HG03135 (cell line): ENCODE results near the gene RNF225.
"Not testable (repeated sequence)": the region's sequence is repeated elsewhere in the genome, so short reads cannot be mapped to it uniquely, and the experiment has no call there.

Experiments
- ATAC-seq: cut with Tn5 transposase; IDR thresholded peaks from one replicate; pipeline ENCODE4 v1.9.1; 2021; ENCODE audit warnings: mild to moderate bottlenecking, moderate library complexity; ENCODE audit not compliant: unreplicated experiment

Gene RNF225

DNA sequence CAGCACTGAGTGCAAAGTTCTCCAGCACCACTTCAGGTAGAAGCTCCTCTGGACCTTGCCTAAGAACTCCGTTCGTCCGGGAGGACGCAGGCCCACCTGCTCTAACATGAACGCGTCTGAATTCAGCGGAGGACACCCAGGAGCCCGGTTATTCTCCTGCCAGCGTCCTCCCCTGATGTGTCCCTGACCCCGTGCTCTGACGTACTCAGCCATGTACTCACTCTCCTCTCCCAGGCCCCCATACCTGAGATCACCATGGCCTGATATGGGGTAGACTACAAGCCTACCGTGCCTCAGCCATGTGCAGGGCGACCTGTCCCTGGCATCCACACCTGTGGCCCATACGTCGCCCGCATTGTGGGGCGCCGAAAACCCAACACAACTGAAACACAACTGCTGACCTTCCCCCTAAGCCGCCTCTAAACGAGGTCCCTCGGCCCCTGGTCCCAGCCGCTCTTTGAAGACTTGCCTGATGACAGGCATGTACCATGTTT, 12.2 kb downstream of the RNF225 start:
- ATAC-seq: peak; percentile 2

DNA sequence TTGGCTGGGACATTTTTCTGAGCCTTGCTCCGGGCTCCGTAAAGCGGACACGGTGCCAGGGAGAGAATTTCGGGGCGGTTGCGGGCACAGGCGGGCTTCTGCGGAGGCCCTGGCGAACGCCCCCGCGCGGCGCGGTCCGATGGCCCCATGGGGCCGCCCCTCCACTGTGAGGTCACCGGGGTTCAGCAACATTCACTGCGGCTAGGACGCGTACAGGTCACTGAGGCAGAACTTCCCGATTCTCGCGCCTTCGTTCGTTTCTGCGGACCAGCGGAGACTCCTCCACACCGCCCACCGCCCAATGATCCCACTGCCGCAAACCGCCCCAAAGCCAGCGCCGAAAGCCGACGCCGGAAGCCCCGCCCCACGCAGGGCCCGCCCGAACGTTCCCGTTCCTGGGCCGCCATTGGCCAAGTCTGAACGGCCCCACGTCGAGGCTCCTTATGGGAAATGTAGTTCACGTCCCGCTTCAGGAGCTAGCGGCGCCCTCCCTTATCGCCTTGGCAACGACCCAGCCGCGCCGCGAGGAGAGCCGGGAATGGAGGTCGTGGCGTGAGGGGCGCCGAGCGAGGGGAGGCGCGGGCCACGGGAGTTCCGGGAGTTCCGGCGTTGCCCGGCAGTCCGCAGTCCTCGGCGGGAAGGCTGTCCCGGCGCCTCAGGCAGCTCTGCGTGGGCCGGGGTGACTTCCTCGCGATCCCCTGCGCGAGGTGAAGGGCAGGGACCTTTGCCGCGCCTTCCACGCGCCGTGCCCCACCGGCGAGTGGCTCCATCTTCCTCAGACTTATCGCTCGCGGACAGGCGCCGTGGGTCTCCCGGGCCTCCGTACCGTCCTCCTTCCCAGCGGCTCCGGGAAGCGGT, 12.9 kb downstream of the RNF225 start, which contains the start of gene ZNF584:
ZNF584 (plus strand) TSS at position 498 of the 858 bp plus-strand sequence. CDS start 499 bp downstream, outside the sequence.
- ATAC-seq: peak; percentile 95

DNA sequence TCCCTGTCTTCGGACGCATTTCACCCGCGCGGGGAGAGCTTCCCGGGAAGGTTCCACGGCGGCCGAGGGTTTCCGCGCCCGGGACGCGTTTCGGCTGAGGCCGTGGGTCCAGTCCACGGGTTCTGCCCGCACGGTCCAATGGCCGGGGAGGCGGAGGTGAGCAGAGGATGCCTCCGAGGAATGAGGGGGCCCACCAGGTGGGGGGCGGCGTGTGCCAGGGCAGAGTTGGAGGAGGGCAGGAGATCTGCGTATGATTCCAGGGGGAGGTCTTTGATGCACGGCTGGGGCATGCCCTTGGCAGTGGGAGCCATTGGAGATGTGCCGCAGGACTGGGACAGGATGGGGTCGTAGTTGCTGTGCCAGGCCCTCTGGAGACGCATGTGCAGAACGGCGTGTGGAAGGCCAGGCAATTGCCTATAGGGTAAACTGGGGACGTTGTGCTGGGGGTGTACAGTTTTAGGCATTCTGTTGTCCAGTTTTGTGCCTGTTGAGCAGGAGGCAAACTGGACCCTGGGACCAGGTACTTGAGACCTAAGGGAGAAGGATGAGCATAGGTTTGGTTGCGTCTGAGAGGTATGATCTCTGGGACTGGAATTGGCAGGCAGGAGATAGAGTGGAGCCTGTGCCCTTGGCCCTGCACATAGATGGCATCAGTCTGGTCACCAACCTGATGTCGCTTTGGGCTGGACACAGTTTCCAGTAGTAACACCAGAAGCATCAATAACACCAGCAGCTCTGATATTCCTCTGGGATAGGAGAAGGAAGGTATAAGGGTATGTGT, 13.7 kb downstream of the RNF225 start:
- peak; percentile 7 for ATAC-seq

DNA sequence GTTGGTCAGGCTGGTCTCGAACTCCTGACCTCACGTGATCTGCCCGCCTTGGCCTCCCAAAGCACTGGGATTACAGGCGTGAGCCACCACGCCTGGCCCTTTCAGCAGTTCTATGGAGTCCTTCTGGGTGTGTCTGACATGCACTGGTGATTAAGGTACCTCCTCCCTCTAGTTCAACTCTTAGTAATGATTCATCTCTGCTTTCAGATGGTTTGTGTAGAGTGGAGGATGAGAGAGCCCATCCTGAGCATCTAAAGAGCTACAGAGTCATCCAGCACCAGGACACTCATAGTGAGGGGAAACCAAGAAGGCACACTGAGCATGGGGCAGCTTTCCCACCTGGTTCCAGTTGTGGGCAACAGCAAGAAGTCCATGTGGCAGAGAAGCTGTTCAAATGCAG, 21.1 kb downstream of the RNF225 start:
- ATAC-seq: no peak

DNA sequence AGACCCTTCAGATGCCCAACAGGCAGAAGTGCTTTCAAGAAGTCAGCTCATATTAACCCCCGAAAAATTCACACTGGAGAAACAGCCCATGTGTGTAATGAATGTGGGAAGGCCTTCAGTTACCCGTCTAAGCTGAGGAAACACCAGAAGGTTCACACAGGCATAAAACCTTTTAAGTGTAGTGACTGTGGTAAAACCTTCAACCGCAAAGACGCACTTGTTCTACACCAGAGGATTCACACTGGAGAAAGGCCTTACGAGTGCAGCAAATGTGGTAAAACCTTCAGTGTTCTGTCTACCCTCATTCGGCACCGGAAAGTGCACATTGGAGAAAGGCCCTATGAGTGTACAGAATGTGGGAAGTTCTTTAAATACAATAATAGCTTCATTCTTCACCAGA, 21.6 kb downstream of the RNF225 start:
- ATAC-seq: no peak

DNA sequence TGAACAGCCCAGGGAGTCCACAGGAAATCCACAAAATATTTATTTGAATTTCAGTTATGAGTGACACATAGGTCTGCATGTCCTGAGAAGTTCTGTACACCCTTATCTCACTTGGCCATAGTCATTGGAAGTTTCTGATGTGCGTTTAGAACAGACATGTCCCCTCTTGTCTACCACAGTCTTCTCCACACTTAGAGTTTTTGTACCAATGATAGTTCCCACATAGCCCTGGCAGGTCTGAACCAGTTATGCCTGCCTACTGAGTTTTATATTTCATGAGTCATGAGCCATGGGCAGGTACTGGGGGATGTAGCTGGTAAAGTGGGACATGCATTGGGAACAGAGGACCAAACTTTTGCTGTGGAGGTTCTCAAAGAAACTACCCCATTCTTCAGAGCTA, 33.2 kb downstream of the RNF225 start:
- ATAC-seq: no peak

DNA sequence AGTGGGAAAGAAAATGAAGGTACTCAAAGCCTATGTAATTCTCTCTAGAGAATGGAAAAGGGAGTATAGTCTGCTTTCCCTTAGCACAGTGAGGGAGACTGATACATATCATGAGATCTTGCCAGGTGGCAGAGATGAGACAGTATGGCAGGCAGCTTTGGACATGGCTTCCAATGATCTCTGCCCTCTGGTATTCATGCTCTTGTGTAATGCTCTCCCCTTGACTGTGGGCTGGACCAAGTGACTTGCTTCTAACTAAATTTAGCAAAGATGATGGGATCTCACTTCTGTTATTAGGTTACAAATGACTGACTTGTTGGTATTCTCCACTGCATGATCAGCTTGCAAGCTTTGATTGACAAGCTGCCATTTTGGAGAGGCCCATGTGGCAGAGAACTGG, 34.3 kb downstream of the RNF225 start:
- no peak for ATAC-seq

DNA sequence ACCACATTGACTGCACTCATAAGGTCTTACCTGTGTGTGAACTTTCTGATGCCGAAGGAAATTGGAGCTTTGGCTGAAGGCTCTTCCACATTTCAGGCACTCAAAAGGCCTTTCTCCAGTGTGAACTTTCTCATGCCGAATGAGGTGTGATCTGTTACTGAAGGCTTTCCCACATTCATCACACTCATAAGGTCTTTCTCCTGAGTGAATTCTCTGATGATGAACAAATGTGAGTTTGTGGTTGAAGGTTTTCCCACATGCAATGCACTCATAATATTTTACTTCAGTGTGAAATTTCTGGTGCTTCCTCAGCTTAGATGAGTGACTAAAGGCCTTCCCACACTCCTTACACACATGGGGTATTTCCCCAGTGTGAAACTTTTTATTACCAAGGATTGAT, 38.8 kb downstream of the RNF225 start:
- no peak for ATAC-seq

DNA sequence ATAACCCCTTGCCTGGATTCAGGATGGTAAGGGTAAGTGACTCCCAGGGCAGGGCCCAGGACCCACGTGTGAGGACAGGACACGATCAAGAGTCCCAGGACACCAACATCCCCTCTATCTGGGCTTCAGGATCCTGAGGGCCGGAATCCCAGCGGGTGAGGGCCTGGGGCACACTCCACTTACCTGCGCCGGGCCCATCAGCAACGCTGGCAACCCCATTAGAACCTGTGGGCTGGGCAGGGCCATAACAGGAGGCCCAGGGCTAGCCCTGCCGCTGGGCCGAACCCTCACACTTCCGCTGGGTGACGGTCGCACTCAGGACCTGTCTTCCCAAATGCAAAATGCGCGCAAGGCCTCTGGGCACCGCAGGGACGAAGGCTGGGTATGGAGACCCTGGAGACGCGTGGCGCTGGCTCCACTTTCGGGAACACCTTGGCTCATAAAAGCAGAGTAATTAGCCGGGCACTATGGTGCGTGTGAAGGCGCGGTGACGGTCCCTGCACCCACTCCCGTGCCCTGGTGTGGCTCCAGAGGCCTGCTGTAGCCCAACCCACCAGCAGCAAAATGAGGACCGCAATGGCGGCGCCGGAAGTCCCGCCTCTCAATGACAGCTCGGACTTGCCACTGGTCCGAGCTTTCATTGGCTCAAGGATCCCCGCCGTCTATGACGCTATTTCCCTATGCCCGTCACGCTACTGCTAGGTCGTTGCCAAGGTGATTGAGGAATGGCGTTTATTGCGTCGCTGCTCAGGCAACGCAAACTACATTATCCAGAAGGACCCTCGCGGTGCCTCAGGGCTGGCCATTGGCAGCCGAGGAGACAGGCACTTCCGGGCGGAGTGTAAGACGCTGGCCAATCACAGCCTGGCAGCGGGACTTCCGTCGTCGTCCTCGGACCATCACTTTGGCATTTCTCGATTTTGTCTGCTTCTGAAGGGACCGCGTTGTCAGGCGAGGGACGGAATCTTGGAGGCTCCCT, 44.4 kb downstream of the RNF225 start, which contains the start of gene ZNF132:
ZNF132 (minus strand) TSS at position 578 of the 979 bp plus-strand sequence; CDS start at position 246, 332 bp downstream.
- peak; percentile 94 for ATAC-seq

DNA sequence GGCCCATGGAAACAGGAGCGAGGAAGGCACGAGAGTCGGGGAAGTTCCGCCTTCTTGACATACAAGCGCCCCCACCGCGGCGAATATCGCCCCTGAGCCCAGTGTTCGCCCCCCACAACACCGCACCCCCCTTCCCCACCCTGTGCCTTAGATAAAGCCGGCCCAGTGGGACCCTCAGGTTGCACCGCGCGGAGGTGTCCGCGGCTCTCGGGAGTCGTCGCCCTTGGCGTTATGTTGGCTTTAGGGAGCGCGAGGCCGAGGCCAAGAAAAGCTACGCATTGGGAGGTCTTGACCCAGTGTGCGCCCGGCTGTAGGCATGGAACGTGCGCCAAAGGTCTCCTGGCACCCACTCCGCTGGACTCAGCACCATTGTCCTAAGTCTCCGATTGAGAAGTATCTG, 45.1 kb downstream of the RNF225 start:
- ATAC-seq: no peak

DNA sequence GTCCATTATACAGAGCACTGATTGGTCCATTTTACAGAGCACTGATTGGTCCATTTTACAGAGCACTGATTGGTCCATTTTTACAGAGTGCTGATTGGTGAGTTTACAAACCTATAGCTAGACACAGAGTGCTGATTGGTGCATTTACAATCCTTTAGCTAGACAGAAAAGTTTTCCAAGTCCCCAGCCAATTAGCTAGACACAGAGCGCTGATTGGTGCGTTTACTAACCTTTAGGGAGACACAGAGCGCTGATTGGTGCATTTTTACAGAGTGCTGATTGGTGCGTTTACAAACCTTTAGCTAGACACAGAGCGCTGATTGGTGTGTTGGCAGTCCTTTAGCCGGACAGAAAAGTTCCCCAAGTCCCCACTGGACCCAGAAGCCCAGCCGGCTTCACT, 47.5 kb downstream of the RNF225 start:
- ATAC-seq: not testable (repeated sequence)
